Parathyroid adenoma (tissue), 2 donors: Measurements from ENCODE around the gene C1S.

ENCODE experiments used
- H2AFZ ChIP-seq: fragments of 300-600 bp; sonication (generic); one replicate; pipeline ENCODE4 v1.7.0; 2017; ENCODE audit warnings: antibody characterized with exemption, mild to moderate bottlenecking
- H3K27ac ChIP-seq: fragments of 300-600 bp; sonication (generic); one replicate; pipeline ENCODE4 v1.7.0; 2017
- H3K27me3 ChIP-seq: fragments of 300-600 bp; sonication (generic); one replicate; pipeline ENCODE4 v1.7.0; 2017; ENCODE audit warnings: low read length; ENCODE audit not compliant: control insufficient read depth, insufficient read depth
- H3K36me3 ChIP-seq: fragments of 300-600 bp; sonication (generic); one replicate; pipeline ENCODE4 v1.7.0; 2017; ENCODE audit warnings: low read length; ENCODE audit not compliant: control insufficient read depth, insufficient read depth
- H3K4me1 ChIP-seq: fragments of 300-600 bp; sonication (generic); one replicate; pipeline ENCODE4 v1.7.0; 2017; ENCODE audit warnings: control low read depth
- H3K4me2 ChIP-seq: fragments of 300-600 bp; sonication (generic); one replicate; pipeline ENCODE4 v1.7.0; 2017; ENCODE audit warnings: low read length
- H3K4me3 ChIP-seq: fragments of 300-600 bp; sonication (generic); one replicate; pipeline ENCODE4 v1.7.0; 2017; ENCODE audit warnings: low read depth, low read length
- H3K79me2 ChIP-seq: fragments of 300-600 bp; sonication (generic); one replicate; pipeline ENCODE4 v1.7.0; 2017; ENCODE audit warnings: control low read depth
- H3K9ac ChIP-seq: fragments of 300-600 bp; sonication (generic); one replicate; pipeline ENCODE4 v1.7.0; 2017; ENCODE audit warnings: mild to moderate bottlenecking
- H3K9me3 ChIP-seq: fragments of 300-600 bp; sonication (generic); one replicate; pipeline ENCODE4 v1.7.0; 2017; ENCODE audit warnings: low read length; ENCODE audit not compliant: control insufficient read depth
- CTCF ChIP-seq: fragments of 300-600 bp; sonication (generic); IDR thresholded peaks from one replicate; pipeline ENCODE4 v1.7.0; 2017; ENCODE audit warnings: antibody characterized with exemption, mild to moderate bottlenecking
- donor health status: primary hyperparathyroidism.

The C1S gene

GRCh38 chr12:7016958-7017571, 43.5 kb upstream of the C1S start:
- Histone ChIP-seq H3K9ac (no peak overlapping the region), H3K27ac (peak overlapping the region; percentile 96), H3K4me3 (peak overlapping the region; percentile 93), H3K36me3 (no peaks in the 10 kb centered on the region), H2AFZ (no peak overlapping the region), H3K4me1 (peaks cover 16% of the 10 kb centered on the region), H3K4me2 (peak overlapping the region; percentile 68), H3K79me2 (peaks cover 10% of the 10 kb centered on the region), H3K9me3 (no peaks in the 10 kb centered on the region), H3K27me3 (no peaks in the 10 kb centered on the region)
- TF ChIP-seq CTCF = no peak

- H3K27ac ChIP-seq = peak overlapping the region; percentile 96
- H3K27me3 ChIP-seq = no peaks in the 10 kb centered on the region
- no peak overlapping the region for H3K9ac ChIP-seq
- peaks cover 16% of the 10 kb centered on the region for H3K4me1 ChIP-seq
- H2AFZ ChIP-seq = peak overlapping the region; percentile 92
- H3K4me3 ChIP-seq = peak overlapping the region; percentile 93
- no peaks in the 10 kb centered on the region for H3K36me3 ChIP-seq
- no peak for TF ChIP-seq CTCF
- peaks cover 10% of the 10 kb centered on the region for H3K79me2 ChIP-seq
- H3K4me2 ChIP-seq = peak overlapping the region; percentile 68
- H3K9me3 ChIP-seq = no peaks in the 10 kb centered on the region
These were observed 42.6 kb upstream of the C1S start for GRCh38 chr12:7017870-7018349.

GRCh38 chr12:7018350-7019042, 42.0 kb upstream of the C1S start, which contains the start of gene LPCAT3:
TSS of gene LPCAT3 (minus strand) at chr12:7018476. CDS start at chr12:7018424, 52 bp downstream.
- Histone ChIP-seq H3K27ac (peak within 1 kb of the TSS; percentile 96), H3K9me3 (no peaks in the 10 kb centered on the region), H3K4me1 (peaks cover 16% of the 10 kb centered on the region), H2AFZ (peak within 1 kb of the TSS; percentile 92), H3K27me3 (no peaks in the 10 kb centered on the region), H3K9ac (no peak within 1 kb of the TSS), H3K4me2 (peak within 1 kb of the TSS; percentile 68), H3K79me2 (peaks cover 7% of the 10 kb centered on the region), H3K4me3 (peak within 1 kb of the TSS; percentile 93), H3K36me3 (no peaks in the 10 kb centered on the region)
- TF ChIP-seq CTCF = peak; percentile 95

GRCh38 chr12:7019043-7019569, 41.4 kb upstream of the C1S start:
- Histone ChIP-seq H3K4me2 (peak overlapping the region; percentile 50), H3K27ac (peak overlapping the region; percentile 96)
- no peak for TF ChIP-seq CTCF

More at GRCh38 chr12:7019043-7019569, 41.4 kb upstream of the C1S start:
- Histone ChIP-seq H3K36me3 (no peaks in the 10 kb centered on the region), H3K4me3 (peak overlapping the region; percentile 93), H3K9me3 (no peaks in the 10 kb centered on the region), H3K9ac (no peak overlapping the region), H2AFZ (peak overlapping the region; percentile 92), H3K27me3 (no peaks in the 10 kb centered on the region), H3K79me2 (peaks cover 7% of the 10 kb centered on the region), H3K4me1 (peaks cover 16% of the 10 kb centered on the region)
